HCT116 (cell line): Measurements from ENCODE around the gene TEX22. TPM values are rescaled to one million over a fixed set of nuclear protein-coding genes. Genes with fewer than 3 reads are reported as not detected.

Experiments used
- ATAC-seq: fragments of 200-7000 bp; cut with Tn5 transposase; 2 replicates; pipeline ENCODE4 v1.9.1; 2020; ENCODE audit warnings: mild to moderate bottlenecking, moderate library complexity
- BruUV-seq: library from RNA; stranded (reverse); fragments of 400-500 nt; replicated peaks from 2 replicates; lab custom pipeline; 2021; lab: Mats Ljungman, UMichigan
- CTCF ChIA-PET: fragments of 300-600 bp; sonication (Branson Sonifier 250); formaldehyde crosslinking; loops from one replicate; lab custom pipeline; 2021; ENCODE audit warnings: antibody characterized with exemption; lab: Charles Lee
- POLR2A ChIA-PET: fragments of 300-600, 350-600 bp; sonication (Branson Sonifier 250); formaldehyde crosslinking; loops from one replicate; lab custom pipeline; 2021; ENCODE audit warnings: antibody characterized with exemption; lab: Charles Lee
- RAD21 ChIA-PET, 2 experiments: fragments of 300-600 bp; sonication (Branson Sonifier 250); formaldehyde crosslinking; loops; one replicate each; lab custom pipeline; 2023; ENCODE audit warnings: low total read pairs in 2 of 2; ENCODE audit not compliant: uncharacterized antibody in 2 of 2, unreplicated experiment in 2 of 2, low non-redundant PET in 1 of 2; lab: Charles Lee
- DNase-seq: peaks from one replicate; pipeline ENCODE4 v3.0.0-alpha.2; 2010; ENCODE audit warnings: low read depth, low spot score
- H2AFZ ChIP-seq: fragments of 200-600 bp; shearing (Covaris generic), sonication (generic); 2 replicates; pipeline ENCODE4 v1.6.1; 2017; ENCODE audit warnings: low read depth, mixed run types, mixed read lengths, antibody characterized with exemption, low read length; ENCODE audit not compliant: poor library complexity, severe bottlenecking
- H3K27ac ChIP-seq: 2 replicates; pipeline ENCODE4 v1.5.1; 2012; ENCODE audit warnings: low read depth, low read length
- H3K27me3 ChIP-seq: fragments of 200-600 bp; sonication (generic); 2 replicates; pipeline ENCODE4 v1.6.1; 2016; ENCODE audit warnings: mixed run types, low read length, mixed read lengths; ENCODE audit not compliant: insufficient read depth
- H3K36me3 ChIP-seq, 2 experiments: fragments of 200-500 bp in 1 of 2; fragments of 200-600 bp in 1 of 2; sonication (Bioruptor generic) in 1 of 2; sonication (generic) in 1 of 2; 2 replicates each; pipeline versions ENCODE4 v1.5.1 to v1.6.1; 2014 to 2016; ENCODE audit warnings: low read length in 2 of 2, inconsistent platforms in 1 of 2, mixed read lengths in 1 of 2, mixed run types in 1 of 2; ENCODE audit not compliant: insufficient read depth in 2 of 2, control insufficient read depth in 1 of 2
- H3K4me1 ChIP-seq, 2 experiments: fragments of 200-600 bp in 1 of 2; sonication (generic) in 1 of 2; 2 replicates each; pipeline versions ENCODE4 v1.5.1 to v1.6.1; 2012 to 2017; ENCODE audit warnings: low read length in 2 of 2, inconsistent platforms in 1 of 2, mild to moderate bottlenecking in 1 of 2, mixed read lengths in 1 of 2, mixed run types in 1 of 2, moderate library complexity in 1 of 2; ENCODE audit not compliant: insufficient read depth in 2 of 2, control insufficient read depth in 1 of 2
- H3K4me2 ChIP-seq: fragments of 200-600 bp; sonication (generic); 2 replicates; pipeline ENCODE4 v1.6.1; 2017; ENCODE audit warnings: mixed run types, low read length, mixed read lengths
- H3K4me3 ChIP-seq, 2 experiments: fragments of 200-600 bp in 1 of 2; sonication (generic) in 1 of 2; replicated peaks in 1 of 2; 2 replicates each; pipeline ENCODE4 v1.5.1; 2011 to 2016; ENCODE audit warnings: low read length in 2 of 2, control low read depth in 1 of 2, low read depth in 1 of 2, mild to moderate bottlenecking in 1 of 2, mixed read lengths in 1 of 2, mixed run types in 1 of 2
- H3K79me2 ChIP-seq: fragments of 200-600 bp; sonication (generic); 2 replicates; pipeline ENCODE4 v1.6.1; 2017; ENCODE audit warnings: mild to moderate bottlenecking, mixed run types, low read length, moderate library complexity, mixed read lengths; ENCODE audit not compliant: insufficient read depth
- H3K9ac ChIP-seq: fragments of 200-600 bp; sonication (generic); 2 replicates; pipeline ENCODE4 v1.6.1; 2016; ENCODE audit warnings: low read length, mixed read lengths
- H3K9me2 ChIP-seq: fragments of 200-600 bp; sonication (generic), shearing (Covaris generic); 2 replicates; pipeline ENCODE4 v1.6.1; 2017; ENCODE audit warnings: mixed run types, mild to moderate bottlenecking, moderate library complexity; ENCODE audit not compliant: insufficient read depth
- H3K9me3 ChIP-seq, 2 experiments: fragments of 200-500 bp in 1 of 2; fragments of 200-600 bp in 1 of 2; sonication (Bioruptor generic) in 1 of 2; sonication (generic) in 1 of 2; 2 replicates each; pipeline ENCODE4 v1.6.1; 2014 to 2017; ENCODE audit warnings: low read length in 2 of 2, mixed read lengths in 2 of 2, inconsistent platforms in 1 of 2, low read depth in 1 of 2, mild to moderate bottlenecking in 1 of 2, mixed run types in 1 of 2, moderate library complexity in 1 of 2; ENCODE audit not compliant: control insufficient read depth in 1 of 2, insufficient read depth in 1 of 2
- H4K20me1 ChIP-seq: fragments of 200-600 bp; sonication (generic), shearing (Covaris generic); 2 replicates; pipeline ENCODE4 v1.6.1; 2017; ENCODE audit warnings: mixed run types, mild to moderate bottlenecking, moderate library complexity; ENCODE audit not compliant: insufficient read depth
- CBX3 ChIP-seq: IDR thresholded peaks from 2 replicates; pipeline ENCODE4 v1.6.1; 2012; ENCODE audit warnings: low read depth
- CEBPB ChIP-seq: IDR thresholded peaks from 2 replicates; pipeline ENCODE4 v1.6.1; 2012; ENCODE audit warnings: low read depth
- EGR1 ChIP-seq: IDR thresholded peaks from 2 replicates; pipeline ENCODE4 v1.6.1; 2012; ENCODE audit warnings: low read depth
- ELF1 ChIP-seq: IDR thresholded peaks from 2 replicates; pipeline ENCODE4 v1.6.1; 2012; ENCODE audit warnings: low read depth, borderline replicate concordance
- EZH2 ChIP-seq: fragments of 200-600 bp; sonication (generic); IDR thresholded peaks from 2 replicates; pipeline ENCODE4 v1.6.1; 2017; ENCODE audit warnings: antibody characterized with exemption, mixed run types
- FOSL1 ChIP-seq: IDR thresholded peaks from 2 replicates; pipeline ENCODE4 v1.6.1; 2012; ENCODE audit warnings: low read depth
- RAD21 ChIP-seq: IDR thresholded peaks from 2 replicates; pipeline ENCODE4 v1.6.1; 2012; ENCODE audit warnings: low read depth, mild to moderate bottlenecking
- SIN3A ChIP-seq: IDR thresholded peaks from 2 replicates; pipeline ENCODE4 v1.6.1; 2012; ENCODE audit warnings: low read depth
- SRF ChIP-seq: IDR thresholded peaks from 2 replicates; pipeline ENCODE4 v1.6.1; 2012; ENCODE audit warnings: low read depth
- TCF7L2 ChIP-seq: IDR thresholded peaks from 2 replicates; pipeline ENCODE4 v1.7.0; 2011; ENCODE audit warnings: borderline replicate concordance, inconsistent platforms; ENCODE audit not compliant: insufficient read depth, insufficient read length; ENCODE audit errors: extremely low read depth
- ZFX ChIP-seq: fragments of 450-650 bp; IDR thresholded peaks from 2 replicates; pipeline ENCODE4 v1.6.1; 2017
- ZNF274 ChIP-seq: fragments of 200-500 bp; sonication (Bioruptor generic); IDR thresholded peaks from 2 replicates; pipeline ENCODE4 v1.6.1; 2014; ENCODE audit warnings: mild to moderate bottlenecking, low read depth, low read length, inconsistent platforms
- intact Hi-C: fragments of 100-400 bp; cut with micrococcal nuclease; formaldehyde crosslinking; loops from 2 replicates; pipeline ENCODE4 v1.10.0; 2022
- total RNA-seq: library from RNA; stranded (reverse); gene quantifications from one replicate; pipeline ENCODE4 v1.2.1, GENCODE V29; 2021; ENCODE audit not compliant: unreplicated experiment
- TF ChIP-seq, protein P1 (sequence below): IDR thresholded peaks from 2 replicates; pipeline ENCODE4 v1.6.1; 2012
- TF ChIP-seq, protein P2 (sequence below): IDR thresholded peaks from 2 replicates; pipeline ENCODE4 v1.6.1; 2012; ENCODE audit warnings: low read depth
- TF ChIP-seq, protein P3 (sequence below), 3 experiments: fragments of 200-600 bp in 1 of 3; sonication (generic) in 1 of 3; IDR thresholded peaks in 2 of 3; conservative IDR thresholded peaks in 1 of 3; 2 replicates each; pipeline ENCODE4 v1.5.1; 2012 to 2017; ENCODE audit warnings: low read depth in 2 of 3, low read length in 2 of 3, antibody characterized with exemption in 1 of 3, borderline replicate concordance in 1 of 3, control low read depth in 1 of 3, mild to moderate bottlenecking in 1 of 3, mixed read lengths in 1 of 3, mixed run types in 1 of 3, moderate library complexity in 1 of 3; ENCODE audit not compliant: insufficient read depth in 1 of 3

TEX22 gene
- total RNA-seq, 1 experiment from 2014 or later = 3.8 TPM

DNA sequence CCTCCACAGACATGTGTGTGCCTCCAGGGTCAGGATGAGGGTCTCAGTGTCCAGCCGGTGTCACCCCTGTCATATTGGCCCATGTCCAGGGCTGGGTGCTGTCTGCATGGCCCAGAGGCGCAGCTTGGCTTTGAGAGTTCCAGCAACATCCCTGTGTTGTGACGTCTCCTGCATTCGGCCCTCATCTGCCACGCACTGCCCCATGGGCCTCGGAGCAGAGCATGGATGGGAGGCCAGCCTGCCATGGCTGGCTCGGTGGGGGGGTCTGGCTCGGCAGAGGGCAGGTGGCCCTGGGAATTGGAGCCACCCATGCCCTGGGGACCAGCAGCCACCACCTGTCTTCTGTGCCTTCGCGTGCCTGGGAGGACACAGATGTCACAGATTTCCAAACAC is 10.8 kb upstream of the TEX22 start:
- no peaks in the 10 kb centered on the region for H3K27me3 ChIP-seq
- H3K4me3 ChIP-seq = no peak overlapping the region
- no peaks in the 10 kb centered on the region for H3K9me3 ChIP-seq
- no peaks in the 10 kb centered on the region for H3K4me1 ChIP-seq
- CTCF ChIA-PET = no interaction called here
- no peaks in the 10 kb centered on the region for H4K20me1 ChIP-seq
- H3K36me3 ChIP-seq = no peaks in the 10 kb centered on the region
- no peak for ATAC-seq
- no peak overlapping the region for H3K9ac ChIP-seq
- DNase-seq = no peak
- TF ChIP-seq TCF7L2 (no peak), SIN3A (no peak), ZFX (no peak), EGR1 (no peak), SRF (no peak), CBX3 (no peak), ELF1 (no peak), CEBPB (no peak), RAD21 (no peak), ZNF274 (no peak), EZH2 (no peak), FOSL1 (no peak)
- TF ChIP-seq, protein P1, sequence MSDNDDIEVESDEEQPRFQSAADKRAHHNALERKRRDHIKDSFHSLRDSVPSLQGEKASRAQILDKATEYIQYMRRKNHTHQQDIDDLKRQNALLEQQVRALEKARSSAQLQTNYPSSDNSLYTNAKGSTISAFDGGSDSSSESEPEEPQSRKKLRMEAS = no peak
- TF ChIP-seq, protein P2, sequence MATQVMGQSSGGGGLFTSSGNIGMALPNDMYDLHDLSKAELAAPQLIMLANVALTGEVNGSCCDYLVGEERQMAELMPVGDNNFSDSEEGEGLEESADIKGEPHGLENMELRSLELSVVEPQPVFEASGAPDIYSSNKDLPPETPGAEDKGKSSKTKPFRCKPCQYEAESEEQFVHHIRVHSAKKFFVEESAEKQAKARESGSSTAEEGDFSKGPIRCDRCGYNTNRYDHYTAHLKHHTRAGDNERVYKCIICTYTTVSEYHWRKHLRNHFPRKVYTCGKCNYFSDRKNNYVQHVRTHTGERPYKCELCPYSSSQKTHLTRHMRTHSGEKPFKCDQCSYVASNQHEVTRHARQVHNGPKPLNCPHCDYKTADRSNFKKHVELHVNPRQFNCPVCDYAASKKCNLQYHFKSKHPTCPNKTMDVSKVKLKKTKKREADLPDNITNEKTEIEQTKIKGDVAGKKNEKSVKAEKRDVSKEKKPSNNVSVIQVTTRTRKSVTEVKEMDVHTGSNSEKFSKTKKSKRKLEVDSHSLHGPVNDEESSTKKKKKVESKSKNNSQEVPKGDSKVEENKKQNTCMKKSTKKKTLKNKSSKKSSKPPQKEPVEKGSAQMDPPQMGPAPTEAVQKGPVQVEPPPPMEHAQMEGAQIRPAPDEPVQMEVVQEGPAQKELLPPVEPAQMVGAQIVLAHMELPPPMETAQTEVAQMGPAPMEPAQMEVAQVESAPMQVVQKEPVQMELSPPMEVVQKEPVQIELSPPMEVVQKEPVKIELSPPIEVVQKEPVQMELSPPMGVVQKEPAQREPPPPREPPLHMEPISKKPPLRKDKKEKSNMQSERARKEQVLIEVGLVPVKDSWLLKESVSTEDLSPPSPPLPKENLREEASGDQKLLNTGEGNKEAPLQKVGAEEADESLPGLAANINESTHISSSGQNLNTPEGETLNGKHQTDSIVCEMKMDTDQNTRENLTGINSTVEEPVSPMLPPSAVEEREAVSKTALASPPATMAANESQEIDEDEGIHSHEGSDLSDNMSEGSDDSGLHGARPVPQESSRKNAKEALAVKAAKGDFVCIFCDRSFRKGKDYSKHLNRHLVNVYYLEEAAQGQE = no peak
- TF ChIP-seq, protein P3, sequence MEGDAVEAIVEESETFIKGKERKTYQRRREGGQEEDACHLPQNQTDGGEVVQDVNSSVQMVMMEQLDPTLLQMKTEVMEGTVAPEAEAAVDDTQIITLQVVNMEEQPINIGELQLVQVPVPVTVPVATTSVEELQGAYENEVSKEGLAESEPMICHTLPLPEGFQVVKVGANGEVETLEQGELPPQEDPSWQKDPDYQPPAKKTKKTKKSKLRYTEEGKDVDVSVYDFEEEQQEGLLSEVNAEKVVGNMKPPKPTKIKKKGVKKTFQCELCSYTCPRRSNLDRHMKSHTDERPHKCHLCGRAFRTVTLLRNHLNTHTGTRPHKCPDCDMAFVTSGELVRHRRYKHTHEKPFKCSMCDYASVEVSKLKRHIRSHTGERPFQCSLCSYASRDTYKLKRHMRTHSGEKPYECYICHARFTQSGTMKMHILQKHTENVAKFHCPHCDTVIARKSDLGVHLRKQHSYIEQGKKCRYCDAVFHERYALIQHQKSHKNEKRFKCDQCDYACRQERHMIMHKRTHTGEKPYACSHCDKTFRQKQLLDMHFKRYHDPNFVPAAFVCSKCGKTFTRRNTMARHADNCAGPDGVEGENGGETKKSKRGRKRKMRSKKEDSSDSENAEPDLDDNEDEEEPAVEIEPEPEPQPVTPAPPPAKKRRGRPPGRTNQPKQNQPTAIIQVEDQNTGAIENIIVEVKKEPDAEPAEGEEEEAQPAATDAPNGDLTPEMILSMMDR (IDR thresholded peaks at IDR 0.05 in 2 of 3, conservative IDR thresholded peaks at IDR 0.05 in 1 of 3; ENCODE audit: borderline replicate concordance in 1 of 3, insufficient read depth in 1 of 3, low read depth in 2 of 3, low read length in 2 of 3) = no peak
- H3K27ac ChIP-seq = no peak overlapping the region; the same call in 1 of the 2 replicates
- no peak overlapping the region for H3K4me2 ChIP-seq
- H3K9me2 ChIP-seq = no peaks in the 10 kb centered on the region
- RAD21 ChIA-PET = no interaction called here
- BruUV-seq = no TSS peak
- POLR2A ChIA-PET = no interaction called here
- intact Hi-C loops = no loop called here
- H2AFZ ChIP-seq = no peak overlapping the region
- no peaks in the 10 kb centered on the region for H3K79me2 ChIP-seq
